GM19239 (cell line): Measurements from ENCODE around the gene WNT9B.
"Not testable (repeated sequence)": the region's sequence is repeated elsewhere in the genome, so short reads cannot be mapped to it uniquely, and the experiment has no call there.

Experiments used
- DNase-seq: peaks from one replicate; pipeline ENCODE4 v3.0.0; 2011; ENCODE audit warnings: low spot score; ENCODE audit not compliant: insufficient read length
- FAIRE-seq: peaks from 2 replicates; lab custom pipeline; 2011; peaks lifted over from hg19 to GRCh38; lab: Jason Lieb, UNC

WNT9B gene

DNA sequence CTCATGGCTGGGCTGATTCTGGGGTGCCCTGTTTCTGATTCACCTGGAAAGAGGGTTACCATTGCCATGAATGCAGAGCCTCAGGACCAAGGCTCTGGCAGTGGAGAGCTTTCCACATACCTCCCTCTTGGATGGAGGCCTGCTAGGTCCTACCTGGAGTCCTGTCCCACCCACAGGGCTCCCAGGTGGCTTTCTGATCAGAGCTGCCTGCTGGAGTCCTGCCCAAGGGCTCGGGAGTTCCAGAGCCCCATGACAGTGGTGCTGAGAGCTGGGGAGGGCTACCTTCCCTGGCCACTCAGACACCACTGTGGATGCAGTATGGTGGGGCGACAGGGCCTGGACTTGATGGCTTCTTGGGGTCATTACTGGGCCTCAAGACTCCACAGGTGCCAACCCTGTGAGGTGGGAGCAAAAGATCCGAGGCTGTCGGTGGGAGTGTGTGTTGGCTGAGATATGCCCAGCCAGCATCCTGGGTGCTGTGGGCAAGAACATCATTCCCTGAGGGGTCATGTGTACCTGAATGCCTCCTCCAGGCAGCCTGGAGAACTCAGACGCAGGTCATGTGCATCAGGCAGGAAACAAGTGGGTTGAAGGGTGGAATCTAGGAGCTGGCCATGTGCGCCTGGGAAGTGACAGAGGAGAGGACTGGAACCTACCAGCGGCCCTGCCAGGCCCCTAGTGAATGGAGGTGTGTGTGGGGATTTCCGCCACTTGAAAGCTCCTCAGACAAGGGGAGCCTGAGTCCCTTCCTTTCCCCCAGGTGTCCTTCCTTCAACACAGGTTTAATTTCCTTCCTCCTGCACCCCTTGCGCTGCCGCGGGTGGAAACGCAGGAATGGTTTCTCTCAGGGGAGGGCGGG, 30.6 kb upstream of the WNT9B start:
- FAIRE-seq (no peak), DNase-seq (no peak)

- DNase-seq (no peak), FAIRE-seq (no peak)
Measured at GRCh38 chr17:46821482-46822387, 29.6 kb upstream of the WNT9B start.

- DNase-seq (no peak), FAIRE-seq (no peak)
Measured at GRCh38 chr17:46822388-46822921, 28.9 kb upstream of the WNT9B start.

DNA sequence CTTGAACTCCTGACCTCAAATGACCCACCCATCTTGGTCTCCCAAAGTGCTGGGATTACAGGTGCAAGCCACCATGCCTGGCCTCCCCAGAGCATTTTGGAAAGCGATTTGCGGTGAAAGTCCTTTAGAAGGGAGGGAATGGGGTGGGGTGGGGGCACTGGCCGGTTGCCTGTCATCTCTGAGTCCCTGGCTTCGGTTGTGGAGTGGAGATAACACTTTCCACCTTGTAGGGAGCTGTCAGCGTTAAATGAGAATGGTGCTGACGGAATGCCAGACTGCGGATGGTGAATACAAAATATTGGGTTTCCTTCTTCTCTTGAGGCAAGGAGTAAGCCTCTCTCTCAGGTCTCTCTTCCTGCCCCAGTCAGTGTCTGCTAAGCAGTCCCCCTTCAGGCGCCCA, 27.7 kb upstream of the WNT9B start:
- FAIRE-seq, result no peak
- no peak for DNase-seq

DNA sequence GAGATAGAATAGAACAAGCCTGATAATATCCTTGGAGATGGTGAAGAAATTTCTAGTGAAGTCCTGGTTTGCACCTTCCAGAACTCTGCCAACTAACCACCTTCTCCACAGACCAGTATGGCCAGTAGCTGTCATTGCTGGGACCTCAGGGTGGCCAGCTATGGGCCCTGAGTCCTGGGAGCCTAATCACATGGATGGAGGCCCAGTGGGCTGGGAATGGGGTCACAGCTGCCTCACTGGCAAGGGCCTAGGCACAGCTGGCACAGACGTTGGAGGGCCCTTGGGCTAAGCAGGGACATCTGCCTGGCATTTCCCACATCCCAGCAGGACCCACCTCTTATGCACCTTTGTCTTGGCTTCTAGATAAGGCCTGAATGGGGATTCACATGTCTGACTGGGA, 25.3 kb upstream of the WNT9B start:
- FAIRE-seq, result no peak
- no peak for DNase-seq

DNA sequence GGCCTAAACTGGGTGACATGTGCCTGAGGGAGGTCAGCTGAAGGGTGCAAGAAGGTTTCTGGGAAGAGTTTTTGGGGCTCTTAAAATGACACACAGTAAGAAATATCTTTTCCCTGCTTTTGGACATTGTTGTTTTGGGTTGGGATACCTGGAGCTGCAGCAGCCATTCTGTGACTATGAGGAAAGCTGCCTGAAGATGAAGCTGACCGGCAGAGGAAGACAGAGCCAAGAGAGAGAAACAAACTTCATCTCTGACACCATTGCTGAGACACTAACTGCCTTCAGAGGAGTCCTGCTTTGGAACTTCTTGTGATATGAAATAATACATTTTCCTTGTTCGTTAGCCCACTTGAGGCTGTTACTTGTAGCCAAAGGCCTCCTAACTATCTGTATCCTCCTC, 24.1 kb upstream of the WNT9B start:
- DNase-seq (no peak), FAIRE-seq (no peak)

DNA sequence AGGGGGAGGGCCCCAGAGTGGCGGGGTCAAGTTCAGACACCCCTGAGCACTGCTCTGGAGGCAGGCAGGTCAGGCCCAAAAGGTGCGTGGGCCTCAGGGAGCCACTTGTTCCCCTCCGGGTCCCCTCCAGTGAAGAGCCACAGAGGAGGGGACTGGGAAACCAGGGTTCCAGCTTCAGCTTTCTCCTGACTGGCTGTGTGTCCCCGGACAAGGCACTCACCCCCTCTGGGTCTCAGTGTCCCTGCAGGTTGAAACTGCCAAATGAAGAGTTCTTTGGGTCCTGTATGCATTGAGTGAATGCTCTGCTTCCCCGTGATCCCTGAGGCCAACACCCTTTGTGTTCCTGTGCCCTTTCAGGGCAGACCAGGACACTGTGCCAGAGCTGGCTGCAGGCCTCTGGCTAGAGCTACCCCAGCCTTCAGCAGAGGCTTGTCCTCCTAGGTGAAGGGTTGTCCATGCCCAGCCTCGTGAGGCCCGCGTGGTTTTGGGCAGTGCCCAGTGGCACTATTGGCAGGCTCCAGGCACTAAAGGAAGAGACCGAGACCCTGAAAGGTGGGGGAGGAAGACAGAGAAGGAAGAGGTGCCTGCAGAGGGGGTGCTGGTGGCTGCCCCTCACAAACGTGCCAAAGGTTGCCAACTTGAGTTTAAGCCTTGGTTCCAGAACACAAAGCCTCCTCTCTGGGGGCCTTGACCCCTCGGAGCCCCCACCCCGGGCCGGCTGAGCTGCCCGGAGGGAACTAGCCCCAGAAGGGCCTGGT, 19.6 kb upstream of the WNT9B start:
- FAIRE-seq, result no peak
- no peak for DNase-seq

DNA sequence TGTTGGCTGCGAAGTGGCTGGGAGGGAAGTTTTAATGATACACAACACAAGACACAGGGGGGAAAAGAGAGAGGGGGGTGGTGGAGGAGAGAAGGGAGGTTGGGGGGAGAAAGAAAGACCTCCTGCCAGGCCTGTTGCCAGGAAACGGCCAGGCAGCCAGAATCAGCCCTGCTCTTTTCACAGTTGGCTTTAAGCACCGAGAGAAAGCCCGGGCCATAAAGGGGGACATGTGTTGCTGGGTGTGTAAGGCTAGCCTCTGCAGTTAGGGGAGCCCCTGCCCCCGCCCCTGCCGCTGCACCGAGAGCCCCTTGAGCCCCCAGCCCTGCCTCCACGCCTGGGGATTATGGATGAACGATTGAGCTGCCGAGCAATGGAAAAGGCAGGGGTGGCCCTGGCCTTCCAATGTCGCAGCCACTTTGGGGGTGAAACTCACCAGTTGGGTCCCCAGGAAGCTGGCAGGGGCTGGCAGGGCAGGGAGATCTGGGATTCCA, 19.0 kb upstream of the WNT9B start:
- no peak for DNase-seq
- no peak for FAIRE-seq

DNA sequence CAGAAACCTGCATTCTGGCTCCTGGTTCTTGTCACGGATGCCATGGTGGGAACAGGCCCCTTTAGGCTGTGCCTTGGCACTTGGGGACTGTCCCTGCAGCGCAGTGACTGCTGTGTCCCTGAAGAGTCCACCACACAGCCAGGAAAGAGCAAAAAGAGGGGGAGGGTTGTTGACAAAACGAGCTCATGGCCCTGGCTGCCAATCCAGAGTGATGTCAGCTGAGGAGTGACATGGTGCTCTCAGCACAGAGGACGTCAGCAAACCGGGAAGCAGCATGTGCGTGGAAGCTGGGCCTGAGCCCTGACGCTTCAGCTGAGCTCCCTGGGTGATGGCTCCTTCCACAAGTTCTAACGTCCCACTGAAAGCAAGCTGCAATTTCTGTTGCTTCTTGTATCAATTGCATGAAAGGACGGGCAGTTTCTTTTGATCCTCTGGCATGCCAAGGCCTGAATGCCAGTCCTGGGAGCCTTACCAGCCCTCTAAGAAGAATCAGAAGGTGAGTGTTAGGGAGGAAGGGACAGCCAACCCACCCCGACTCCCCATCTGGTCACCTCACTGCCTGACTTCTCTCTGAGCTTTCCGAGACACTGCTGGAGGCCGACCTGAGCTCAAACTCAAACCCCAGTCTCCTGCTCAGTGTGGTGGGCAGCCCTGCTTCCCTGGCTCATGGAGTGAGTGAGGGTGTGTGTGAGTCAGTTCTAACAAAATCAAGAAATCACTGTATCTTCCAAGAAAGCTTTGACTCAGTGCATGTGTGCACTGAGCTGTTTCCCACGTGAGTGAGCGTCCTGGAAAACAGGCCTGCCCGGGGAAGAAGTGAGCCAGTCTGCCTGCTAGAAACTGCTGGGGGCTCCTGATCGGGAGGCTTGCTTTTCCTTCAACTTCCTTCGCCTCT, 18.2 kb upstream of the WNT9B start:
- DNase-seq (no peak), FAIRE-seq (no peak)

GRCh38 chr17:46833840-46834208, 17.6 kb upstream of the WNT9B start:
- FAIRE-seq, result no peak

DNA sequence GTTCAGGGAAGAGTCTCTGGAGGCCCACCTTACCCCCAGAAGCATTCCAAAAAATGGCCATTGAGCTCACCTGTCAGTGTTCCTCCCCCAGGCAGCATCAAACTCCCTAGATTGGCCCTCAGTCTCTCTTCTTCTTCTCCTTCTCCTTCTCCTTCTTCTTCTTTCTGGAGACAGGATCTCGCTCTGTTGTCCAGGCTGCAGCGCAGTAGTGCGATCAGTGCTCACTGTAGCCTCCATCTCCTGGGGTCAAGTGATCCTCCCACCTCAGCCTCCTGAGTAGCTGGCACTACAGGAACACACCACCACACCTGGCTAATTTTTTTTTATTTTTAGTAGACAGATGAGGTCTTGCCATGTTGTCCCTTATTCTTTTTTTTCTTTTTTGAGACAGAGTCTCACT, 16.5 kb upstream of the WNT9B start:
- FAIRE-seq (no peak), DNase-seq (no peak)

More at GRCh38 chr17:46833840-46834208, 17.6 kb upstream of the WNT9B start:
- no peak for DNase-seq

GRCh38 chr17:46836500-46836899, 14.9 kb upstream of the WNT9B start:
- DNase-seq (no peak), FAIRE-seq (no peak)

DNA sequence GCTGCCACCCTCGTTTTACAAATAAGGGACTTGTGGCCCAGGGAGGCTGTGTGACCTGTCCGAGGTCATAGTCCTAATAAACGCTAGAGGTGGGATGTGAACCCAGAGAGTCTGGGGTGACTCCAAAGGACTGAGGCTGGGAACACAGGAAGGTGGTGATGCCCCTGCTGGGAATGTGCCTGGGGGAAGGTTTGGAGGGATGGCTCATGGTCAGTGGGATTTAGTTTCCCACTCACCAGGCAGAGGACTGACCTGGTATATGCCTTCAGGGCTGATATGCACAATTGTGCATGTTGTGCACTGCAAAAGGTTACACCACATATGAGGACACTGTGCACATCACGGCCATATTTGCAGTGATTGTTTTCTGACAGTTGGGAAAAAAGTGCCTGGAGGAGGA, 13.9 kb upstream of the WNT9B start:
- no peak for DNase-seq
- no peak for FAIRE-seq

DNA sequence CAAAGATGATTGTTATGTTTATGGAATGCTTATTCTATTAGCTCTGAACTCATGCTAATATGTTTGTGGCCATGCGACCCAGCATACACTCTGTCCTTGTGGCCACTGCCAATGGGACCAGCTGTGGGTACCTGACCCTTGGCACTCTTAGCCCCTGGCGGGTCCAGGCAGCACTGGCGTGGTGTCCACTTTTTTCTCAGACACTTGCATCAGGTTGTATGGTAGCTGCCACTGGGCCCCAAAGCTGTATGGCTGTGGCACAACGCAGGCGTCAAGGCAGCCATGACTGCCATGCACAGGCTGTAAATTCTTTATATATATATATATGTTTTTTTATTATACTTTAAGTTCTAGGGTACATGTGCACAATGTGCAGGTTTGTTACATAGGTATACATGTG, 12.2 kb upstream of the WNT9B start:
- no peak for DNase-seq
- FAIRE-seq, result no peak

- not testable (repeated sequence) for FAIRE-seq, DNase-seq
Measured at GRCh38 chr17:46840596-46840995, 10.8 kb upstream of the WNT9B start.

DNA sequence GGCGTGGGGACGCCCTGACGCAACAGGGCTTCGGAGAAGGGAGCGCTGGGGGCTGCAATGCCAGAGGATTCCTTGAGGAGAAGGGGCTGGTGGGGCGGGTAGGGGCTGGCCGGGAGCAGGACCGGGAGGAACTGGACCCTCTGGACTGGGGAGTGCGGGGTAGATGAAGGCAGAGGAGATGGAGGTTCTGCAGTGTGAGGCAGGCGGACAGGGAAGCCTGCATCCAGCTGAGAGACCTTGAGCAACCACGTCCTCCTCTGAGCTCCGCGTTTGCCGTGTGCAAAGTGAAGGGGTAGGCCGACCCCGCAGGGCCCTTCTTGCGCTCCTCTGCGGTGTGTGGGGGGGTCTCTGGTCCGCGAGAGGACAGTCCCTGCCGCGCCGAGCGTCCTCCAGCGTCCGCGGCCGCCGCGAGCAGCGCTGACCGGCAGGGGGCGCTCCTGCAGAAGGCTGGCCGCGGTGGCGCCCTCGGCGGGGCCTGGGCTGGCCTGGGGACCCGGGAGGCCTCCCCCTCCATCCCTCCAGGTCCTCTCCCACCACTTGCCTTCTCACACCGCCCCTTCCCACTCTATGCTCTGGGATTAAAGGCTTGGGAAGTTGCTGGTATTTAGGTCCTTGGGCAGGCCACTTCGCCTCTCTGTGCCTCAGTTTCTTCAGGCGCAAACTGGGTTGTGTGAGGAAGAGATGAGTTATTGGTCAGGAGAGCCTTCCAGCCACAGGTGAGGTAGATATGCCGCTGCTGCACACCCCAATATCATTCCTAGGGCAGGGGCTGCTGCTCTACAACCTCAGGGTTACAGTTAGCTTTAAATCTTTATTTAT, 9.6 kb upstream of the WNT9B start:
- FAIRE-seq (no peak), DNase-seq (no peak)

DNA sequence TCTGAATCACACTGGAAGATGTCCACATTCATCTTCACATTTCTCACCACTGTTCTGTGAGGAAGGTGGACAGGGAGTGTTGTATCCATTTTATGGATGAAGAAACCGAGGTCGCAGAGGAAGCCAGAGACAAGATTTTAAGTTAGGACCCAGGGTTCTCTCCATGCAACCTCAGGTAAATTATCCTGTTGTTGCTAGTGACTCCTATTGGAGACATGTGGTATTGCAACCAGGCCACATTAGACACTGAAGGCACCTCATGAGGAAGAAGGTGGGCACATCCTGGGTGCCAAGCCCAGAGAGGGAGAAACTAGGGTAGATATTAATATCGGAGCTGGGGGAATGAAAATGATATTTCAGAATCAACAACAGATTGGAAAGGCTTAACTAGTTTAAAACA, 8.5 kb upstream of the WNT9B start:
- FAIRE-seq (peak; percentile 33), DNase-seq (no peak)
